Measurements from ENCODE around the gene MYMX.

- TF ChIP-seq CTCF (IDR thresholded peaks at IDR 0.05), result no peak
- TF ChIP-seq POLR2AphosphoS5 (IDR thresholded peaks at IDR 0.05), result no peak
Measured at GRCh38 chr6:44250067-44250717, 33.5 kb downstream of the MYMX start.
